DLD1 (cell line): ENCODE results near the gene POLR3F.
"Not testable (repeated sequence)": the region's sequence is repeated elsewhere in the genome, so short reads cannot be mapped to it uniquely, and the experiment has no call there.

Experiments used
- in situ Hi-C: cut with HindIII; loops from 2 replicates; pipeline ENCODE4 v1.10.0; 2017; ENCODE audit warnings: low sequenced_read_pairs

Gene POLR3F

DNA sequence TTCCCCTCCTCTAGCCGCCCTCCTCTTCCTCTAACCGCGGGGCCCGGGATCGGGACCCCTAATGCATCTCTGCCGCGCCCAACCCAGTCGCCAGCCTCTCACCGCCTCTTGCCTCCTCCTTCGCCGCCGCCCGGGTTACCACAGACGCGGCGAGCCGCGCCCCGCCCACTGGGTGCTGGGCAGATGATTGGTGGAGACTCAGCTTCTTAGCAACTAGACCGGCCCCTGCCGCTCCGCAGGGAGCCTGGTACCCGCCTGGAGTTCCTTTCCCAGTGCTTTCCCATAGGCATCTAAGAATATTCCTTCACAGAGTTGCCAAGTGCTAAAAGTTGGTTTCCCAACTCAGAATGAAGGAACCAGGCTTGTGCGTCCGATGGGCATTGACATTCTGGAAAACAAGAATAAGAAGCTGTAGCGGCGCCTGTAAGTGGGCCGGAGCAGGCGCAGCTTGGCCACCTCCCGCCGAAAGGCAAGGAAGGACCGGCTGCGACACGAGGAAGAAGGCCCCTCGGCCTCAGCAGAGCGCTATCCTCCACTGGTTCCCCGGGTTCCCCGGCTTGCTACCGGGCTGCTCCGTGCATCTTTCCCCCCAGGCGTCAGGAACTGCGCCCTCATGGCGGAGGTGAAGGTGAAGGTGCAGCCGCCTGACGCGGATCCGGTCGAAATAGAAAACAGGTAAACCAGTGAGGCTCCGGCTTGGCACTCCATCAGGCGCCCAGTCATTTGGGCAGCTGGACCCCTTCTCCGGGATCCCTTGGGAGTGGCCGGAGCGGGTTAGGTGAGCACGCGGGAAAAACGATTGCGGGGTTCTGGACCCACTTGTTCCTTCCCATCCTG, at the start of gene POLR3F, which contains the start of gene DZANK1:
Gene POLR3F, plus strand, starts transcription at position 497 of the 837 bp plus-strand sequence. Its CDS starts 117 bp downstream, at position 614.
Gene DZANK1, minus strand, starts transcription at position 137 of the 837 bp plus-strand sequence. CDS start 1,672 bp downstream, outside the sequence.
- in situ Hi-C loops = no loop called here

DNA sequence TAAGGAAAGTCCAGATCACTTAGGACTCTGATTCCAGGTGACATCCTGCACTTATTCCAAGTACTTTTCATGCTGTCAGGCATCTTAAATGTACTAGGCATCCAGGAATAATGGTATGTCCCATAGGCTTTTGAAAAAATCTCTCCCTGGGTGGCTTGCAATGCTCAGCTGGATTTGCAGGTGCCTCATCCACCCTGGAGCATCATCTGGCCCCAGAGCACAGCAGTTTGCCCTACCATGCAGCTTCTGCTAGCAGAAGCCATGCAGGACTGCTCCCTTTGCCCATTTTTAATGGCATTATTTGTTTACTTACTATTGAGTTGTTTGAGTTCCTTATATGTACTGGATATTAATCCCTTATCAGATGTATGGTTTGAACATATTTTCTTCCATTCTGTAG, 45.6 kb upstream of the POLR3F start:
- in situ Hi-C loops = no loop called here

- in situ Hi-C loops = no loop called here
These were observed 40.0 kb upstream of the POLR3F start for GRCh38 chr20:18427214-18427613.

DNA sequence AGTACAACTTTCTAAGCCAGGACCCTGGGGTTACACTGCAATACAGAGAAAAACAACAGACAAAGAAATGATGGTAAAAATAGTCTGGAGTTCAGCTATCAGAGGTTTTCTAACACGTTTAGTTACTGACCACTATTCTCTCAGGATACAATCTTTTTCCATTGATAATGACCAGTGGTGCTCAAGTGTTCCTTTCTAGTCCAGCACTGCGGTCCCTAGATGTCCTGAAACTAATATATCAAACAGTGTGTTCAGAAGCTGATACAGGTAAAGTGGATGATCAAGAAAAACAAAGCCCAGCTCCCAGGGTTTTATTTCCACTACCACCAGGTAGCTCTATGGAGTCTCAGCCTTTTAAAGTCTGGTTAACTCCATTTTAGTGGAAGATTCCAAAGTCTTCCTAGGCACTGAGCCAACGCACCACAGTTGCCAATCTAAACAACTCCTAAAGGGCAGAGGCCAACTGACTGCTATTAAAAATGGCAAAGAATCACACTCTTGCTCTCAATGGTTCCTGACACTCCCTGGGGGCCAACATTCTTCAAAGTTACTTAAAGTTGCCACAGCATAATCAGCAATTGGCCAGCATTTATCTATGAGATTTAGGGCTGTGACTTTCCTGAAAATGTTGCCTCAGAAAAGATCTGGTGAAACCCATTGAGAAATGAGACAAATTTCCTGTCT, 38.6 kb upstream of the POLR3F start:
- in situ Hi-C loops = no loop called here

DNA sequence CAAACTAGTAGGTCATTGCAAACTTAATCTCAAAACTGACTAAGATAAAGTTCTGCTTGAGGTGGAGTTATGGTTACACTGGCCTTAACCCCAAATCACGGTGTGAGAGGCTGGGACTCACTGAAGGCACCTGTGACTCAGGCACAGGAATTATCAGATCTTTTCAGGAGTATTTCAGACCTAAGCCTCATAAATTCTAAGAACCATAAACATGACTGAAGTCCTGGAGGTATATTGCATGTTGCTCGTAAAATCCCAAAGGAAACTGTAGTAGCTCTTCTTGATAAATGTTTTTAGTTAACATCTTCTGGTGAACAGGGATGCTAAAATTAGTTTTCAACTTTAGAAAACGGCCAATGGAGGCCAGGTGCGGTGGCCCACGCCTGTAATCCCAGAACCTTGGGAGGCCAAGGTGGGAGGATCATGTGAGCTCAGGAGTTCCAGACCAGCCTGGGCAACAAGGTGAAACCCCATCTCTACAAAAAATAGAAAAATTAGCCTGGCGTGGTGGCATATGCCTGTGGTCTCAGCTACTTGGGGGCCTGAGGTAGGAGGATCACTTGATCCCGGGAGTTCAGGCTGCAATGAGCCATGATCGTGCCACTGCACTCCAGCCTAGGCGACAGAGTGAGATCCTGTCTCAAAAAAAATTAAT, 36.9 kb upstream of the POLR3F start:
- in situ Hi-C loops = no loop called here

GRCh38 chr20:18431206-18431605, 36.0 kb upstream of the POLR3F start:
- in situ Hi-C loops = no loop called here

DNA sequence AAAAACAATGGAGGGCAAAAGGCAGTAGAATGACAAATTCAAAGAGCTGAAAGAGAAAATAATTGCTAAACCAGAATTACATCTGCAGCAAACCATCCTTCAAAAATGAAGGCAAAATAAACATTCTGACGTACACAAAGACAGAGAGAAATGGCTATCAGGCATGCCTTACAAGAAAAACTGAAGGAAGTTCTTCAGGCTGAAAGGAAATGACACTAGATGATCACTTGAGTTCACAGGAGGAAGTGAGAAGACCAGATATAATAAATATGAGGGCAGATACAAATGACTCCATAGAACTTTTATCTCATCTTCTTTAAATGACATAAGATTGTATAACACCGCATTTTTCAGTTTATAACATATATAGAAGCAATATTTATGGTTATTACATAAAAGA, 30.3 kb upstream of the POLR3F start:
- in situ Hi-C loops = no loop called here

DNA sequence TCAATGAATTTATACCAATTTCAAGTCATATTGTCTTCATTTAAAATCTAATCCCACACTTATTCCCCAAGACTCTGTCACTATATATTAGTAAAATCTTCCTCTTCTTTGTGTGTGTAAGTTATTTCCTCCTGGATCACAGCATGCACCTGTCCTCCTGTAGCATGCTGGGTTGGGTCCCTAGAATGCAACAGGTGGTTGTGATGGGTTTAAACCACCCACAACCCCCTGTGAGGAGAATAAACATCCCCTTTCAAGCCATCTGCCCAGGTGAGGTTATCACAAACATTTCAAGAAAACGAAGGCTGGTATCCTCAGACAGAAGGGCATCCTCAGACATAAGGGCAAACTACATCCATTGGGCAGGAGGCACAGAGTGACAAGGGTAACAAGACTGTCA, 26.8 kb upstream of the POLR3F start:
- in situ Hi-C loops = no loop called here

DNA sequence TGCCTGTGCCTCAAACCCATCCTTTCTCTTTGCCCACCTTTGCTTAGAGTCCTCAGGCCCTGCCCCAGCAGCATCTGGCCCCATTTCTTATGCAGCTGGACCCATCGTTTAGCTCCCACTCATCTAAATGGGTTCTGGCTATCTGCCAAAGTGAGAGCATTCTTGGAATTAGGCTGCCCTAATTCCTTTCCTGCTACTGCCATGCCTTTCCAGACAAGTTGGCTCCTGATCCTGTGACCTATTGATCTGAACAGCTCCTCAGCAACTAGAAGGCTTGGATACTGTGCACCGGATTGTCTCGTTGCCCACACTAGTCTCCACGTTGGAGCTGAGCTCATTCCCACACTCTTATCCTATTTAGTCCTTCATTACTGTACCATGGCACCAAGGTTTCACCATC, 23.3 kb upstream of the POLR3F start:
- in situ Hi-C loops = no loop called here

GRCh38 chr20:18456600-18456999, 10.6 kb upstream of the POLR3F start:
- in situ Hi-C loops = no loop called here

DNA sequence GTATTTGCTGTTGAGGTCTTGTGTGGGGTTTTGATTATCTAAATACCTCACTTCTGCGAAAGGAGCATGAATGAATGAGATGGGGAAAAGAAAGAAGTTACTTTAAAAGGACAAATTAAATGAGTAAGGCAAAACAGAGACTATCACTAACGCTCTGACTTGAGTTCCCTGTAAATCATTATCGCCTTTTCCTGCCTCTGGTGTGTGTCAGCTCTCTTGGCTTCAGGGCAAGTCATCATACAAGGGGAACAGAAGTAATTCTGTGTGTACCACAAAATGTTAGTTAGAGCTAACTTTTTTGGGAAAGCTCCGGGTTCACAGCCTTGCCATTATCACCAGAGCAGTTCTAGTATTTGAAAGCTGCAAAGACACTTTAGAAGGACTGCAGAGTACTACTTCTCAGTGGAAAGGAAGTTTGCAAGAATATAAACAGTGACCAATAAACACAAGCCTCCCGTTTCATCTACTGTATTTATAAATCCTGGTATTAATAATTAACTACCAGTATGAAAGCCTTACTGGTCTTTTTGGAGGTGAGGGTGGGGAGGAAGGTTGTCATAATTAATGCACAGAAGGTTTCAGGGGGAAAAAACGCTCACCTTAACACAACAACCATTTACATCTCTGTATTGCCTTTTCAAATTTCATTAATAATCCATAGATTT, 1.5 kb upstream of the POLR3F start:
- in situ Hi-C loops = no loop called here

- in situ Hi-C loops = no loop called here
These were observed 656 bp upstream of the POLR3F start for GRCh38 chr20:18466574-18466893.

- in situ Hi-C loops = no loop called here
These were observed 10.0 kb downstream of the POLR3F start for GRCh38 chr20:18477218-18477617.

DNA sequence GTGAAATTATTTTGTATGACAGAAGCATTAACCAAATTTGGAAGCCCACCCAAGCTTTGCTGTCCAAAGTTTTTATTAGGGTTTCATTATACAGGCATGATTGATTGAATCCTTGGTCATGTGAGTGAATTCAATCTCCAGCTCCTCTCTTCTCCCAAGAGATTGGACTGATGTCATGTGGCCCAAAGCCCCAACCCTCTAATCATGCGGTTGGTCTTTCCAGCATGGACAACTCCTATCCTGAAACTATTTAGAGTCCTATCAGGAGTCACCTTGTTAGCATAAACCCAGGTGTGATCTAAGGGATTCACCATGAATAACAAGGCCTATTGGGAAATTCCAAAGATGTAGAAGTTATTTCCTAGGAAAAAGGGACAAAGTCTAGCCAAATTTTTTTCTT, 10.6 kb downstream of the POLR3F start:
- in situ Hi-C loops = no loop called here

GRCh38 chr20:18481596-18481995, 14.4 kb downstream of the POLR3F start:
- in situ Hi-C loops = no loop called here

GRCh38 chr20:18488301-18488700, 21.1 kb downstream of the POLR3F start:
- in situ Hi-C loops = no loop called here

GRCh38 chr20:18496042-18496441, 28.9 kb downstream of the POLR3F start:
- in situ Hi-C loops = no loop called here

DNA sequence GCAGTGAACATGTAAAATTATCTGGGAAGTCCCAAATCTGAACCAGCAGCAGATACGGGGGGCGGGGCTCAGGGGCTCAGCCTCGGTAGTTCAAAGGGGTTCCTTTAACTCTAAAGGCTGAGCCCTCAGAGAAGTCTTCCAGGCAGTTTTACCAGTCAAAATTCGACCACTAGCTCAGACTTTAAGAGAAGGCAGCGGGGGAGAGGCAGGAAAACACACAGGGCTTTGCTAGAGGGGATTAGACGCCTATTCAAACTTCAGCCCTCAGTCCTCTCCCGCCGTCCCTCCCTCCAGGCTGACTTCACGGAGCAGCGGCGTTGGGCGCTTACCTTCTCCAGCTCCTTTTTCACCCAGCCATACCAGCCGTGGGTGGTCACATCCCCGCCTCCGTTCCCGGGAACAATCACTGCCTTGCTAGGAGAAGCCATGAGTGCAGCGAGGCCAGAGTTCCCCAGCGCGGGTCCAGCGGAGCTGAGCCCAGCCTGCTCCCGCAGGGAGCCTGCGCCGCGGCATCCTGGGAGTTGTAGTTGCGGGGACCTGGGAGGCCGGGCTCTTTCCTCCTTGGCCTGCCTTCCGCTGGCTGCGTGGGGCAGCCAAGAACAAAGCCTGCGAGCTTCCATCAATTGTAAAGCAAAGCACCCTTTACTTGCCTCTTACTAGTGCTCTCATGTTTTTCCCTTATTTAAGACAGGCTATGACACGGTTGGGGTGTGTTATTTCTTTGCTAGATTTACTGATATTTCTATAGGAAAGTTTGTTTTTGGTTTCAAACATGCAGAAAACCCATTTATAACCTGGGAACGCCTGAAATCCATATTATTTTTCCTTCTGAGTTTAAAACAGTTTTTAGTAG, 29.8 kb downstream of the POLR3F start, which contains the start of gene RBBP9:
Gene RBBP9, minus strand, starts transcription at position 486 of the 853 bp plus-strand sequence. Its CDS starts 58 bp downstream, at position 428.
- in situ Hi-C loops = no loop called here

GRCh38 chr20:18497603-18498002, 30.4 kb downstream of the POLR3F start:
- in situ Hi-C loops = no loop called here

- in situ Hi-C loops = not testable (repeated sequence)
These were observed 34.5 kb downstream of the POLR3F start for GRCh38 chr20:18501672-18502071.
